ENCODE data around the gene VWF.

Gene VWF

GRCh38 chr12:5971194-5971850 is 153.1 kb downstream of the VWF start:
- DNase-seq, result no peak

GRCh38 chr12:5969974-5970690 is 154.3 kb downstream of the VWF start:
- DNase-seq, result no peak

- no peak for DNase-seq
Measured at GRCh38 chr12:5969156-5969973, 155.1 kb downstream of the VWF start.

- DNase-seq, result no peak
Measured at GRCh38 chr12:5967645-5968415, 156.6 kb downstream of the VWF start.

GRCh38 chr12:5966486-5967095 is 157.9 kb downstream of the VWF start:
- DNase-seq, result no peak

- DNase-seq, result peak; percentile 29
Measured at GRCh38 chr12:5965950-5966383, 158.5 kb downstream of the VWF start.

- DNase-seq, result no peak
Measured at GRCh38 chr12:5964913-5965900, 159.3 kb downstream of the VWF start.

GRCh38 chr12:5963515-5963914 is 161.0 kb downstream of the VWF start:
- DNase-seq, result no peak

- no peak for DNase-seq
Measured at GRCh38 chr12:5960783-5961182, 163.7 kb downstream of the VWF start.

- DNase-seq, result no peak
Measured at GRCh38 chr12:5956987-5957386, 167.5 kb downstream of the VWF start.

- DNase-seq, result no peak
Measured at GRCh38 chr12:5954661-5955060, 169.8 kb downstream of the VWF start.

- no peak for DNase-seq
Measured at GRCh38 chr12:5953835-5954586, 170.5 kb downstream of the VWF start.

GRCh38 chr12:5952031-5952430 is 172.4 kb downstream of the VWF start:
- no peak for DNase-seq

- DNase-seq, result no peak
Measured at GRCh38 chr12:5948696-5949095, 175.8 kb downstream of the VWF start.

GRCh38 chr12:5947006-5947405 is 177.5 kb downstream of the VWF start:
- DNase-seq, result no peak

GRCh38 chr12:5946388-5946787 is 178.1 kb downstream of the VWF start:
- DNase-seq, result no peak

- no peak for DNase-seq
Measured at GRCh38 chr12:5945071-5946008, 179.1 kb downstream of the VWF start, which contains the start of gene ANO2. Gene ANO2 (minus strand): TSS chr12:5945259. CDS start chr12:5945217, 42 bp downstream.

- DNase-seq, result no peak
Measured at GRCh38 chr12:5944688-5945070, 179.8 kb downstream of the VWF start.

GRCh38 chr12:5944053-5944452 is 180.4 kb downstream of the VWF start:
- no peak for DNase-seq

All from CD4-positive, alpha-beta T cell treated with Interleukin-4 for 4 hours (primary cell).